ENCODE results near the gene LRP10.
A peak's percentile ranks its signal among the peaks of the same experiment; 100 is the strongest.

The LRP10 gene

GRCh38 chr14:22923746-22924145, 52.2 kb downstream of the LRP10 start:
- Histone ChIP-seq H4K8ac (ENCODE audit: low read depth, low read length) (no peak overlapping the region), H2AK5ac (ENCODE audit: low read length) (no peak overlapping the region), H3K79me1 (ENCODE audit: low read length) (peaks cover 5% of the 10 kb centered on the region), H3K23ac (ENCODE audit: low read length) (no peak overlapping the region), H3K9ac (ENCODE audit: low read length) (no peak overlapping the region), H3K18ac (ENCODE audit: low read length) (no peak overlapping the region), H2BK12ac (ENCODE audit: low read length) (no peak overlapping the region), H2BK120ac (ENCODE audit: insufficient read depth, low read length, poor library complexity) (no peak overlapping the region), H3K14ac (ENCODE audit: low read length) (no peak overlapping the region), H3K4me1 (ENCODE audit: control insufficient read depth in 1 of 2, insufficient read depth in 2 of 2, low read length in 2 of 2) (peaks cover 6 to 13% of the 10 kb centered on the region in 2 experiments), H3K4me3 (ENCODE audit: low read depth, low read length) (no peak overlapping the region), H3K27ac (ENCODE audit: low read depth, low read length) (no peak overlapping the region), H3K36me3 (ENCODE audit: control insufficient read depth in 1 of 2, insufficient read depth in 2 of 2, low read length in 2 of 2) (peaks cover 23 to 46% of the 10 kb centered on the region in 2 experiments), H4K12ac (ENCODE audit: low read depth, low read length) (no peak overlapping the region), H3K4ac (ENCODE audit: low read depth, low read length) (no peak overlapping the region), H4K91ac (ENCODE audit: low read depth, low read length) (no peak overlapping the region), H3K9me3 (ENCODE audit: insufficient read depth, low read depth, low read length) (no peaks in the 10 kb centered on the region), H3K4me2 (ENCODE audit: low read length) (no peak overlapping the region), H2AFZ (ENCODE audit: insufficient read depth, low read length, poor library complexity) (no peak overlapping the region), H3K79me2 (ENCODE audit: control insufficient read depth, insufficient read depth, low read length, poor library complexity) (peaks cover 4% of the 10 kb centered on the region), H2BK5ac (ENCODE audit: low read depth, low read length, poor library complexity) (no peak overlapping the region), H3K27me3 (ENCODE audit: insufficient read depth, low read length) (no peaks in the 10 kb centered on the region)
- no peak for DNase-seq
- no CpG with 5 or more reads among the region's 5 CpGs for WGBS (ENCODE audit: extremely low coverage, insufficient coverage, insufficient read length)

- Histone ChIP-seq H3K18ac (ENCODE audit: low read length) (no peak overlapping the region), H3K4me3 (ENCODE audit: low read depth, low read length) (no peak overlapping the region), H2AK5ac (ENCODE audit: low read length) (no peak overlapping the region), H3K27me3 (ENCODE audit: insufficient read depth, low read length) (no peaks in the 10 kb centered on the region), H4K91ac (ENCODE audit: low read depth, low read length) (no peak overlapping the region), H3K9me3 (ENCODE audit: insufficient read depth, low read depth, low read length) (no peaks in the 10 kb centered on the region), H3K27ac (ENCODE audit: low read depth, low read length) (no peak overlapping the region), H3K23ac (ENCODE audit: low read length) (no peak overlapping the region), H4K8ac (ENCODE audit: low read depth, low read length) (no peak overlapping the region), H3K79me2 (ENCODE audit: control insufficient read depth, insufficient read depth, low read length, poor library complexity) (peaks cover 8% of the 10 kb centered on the region), H2BK5ac (ENCODE audit: low read depth, low read length, poor library complexity) (no peak overlapping the region), H3K79me1 (ENCODE audit: low read length) (peaks cover 5% of the 10 kb centered on the region), H2AFZ (ENCODE audit: insufficient read depth, low read length, poor library complexity) (no peak overlapping the region), H3K4ac (ENCODE audit: low read depth, low read length) (no peak overlapping the region), H4K12ac (ENCODE audit: low read depth, low read length) (no peak overlapping the region), H2BK12ac (ENCODE audit: low read length) (no peak overlapping the region), H3K4me2 (ENCODE audit: low read length) (no peak overlapping the region), H3K9ac (ENCODE audit: low read length) (no peak overlapping the region), H3K36me3 (ENCODE audit: control insufficient read depth in 1 of 2, insufficient read depth in 2 of 2, low read length in 2 of 2) (peaks cover 23 to 41% of the 10 kb centered on the region in 2 experiments), H2BK120ac (ENCODE audit: insufficient read depth, low read length, poor library complexity) (no peak overlapping the region), H3K14ac (ENCODE audit: low read length) (no peak overlapping the region), H3K4me1 (ENCODE audit: control insufficient read depth in 1 of 2, insufficient read depth in 2 of 2, low read length in 2 of 2) (peaks cover 8 to 10% of the 10 kb centered on the region in 2 experiments)
- no peak for DNase-seq
- no CpG with 5 or more reads among the region's 8 CpGs for WGBS (ENCODE audit: extremely low coverage, insufficient coverage, insufficient read length)
These were observed 54.0 kb downstream of the LRP10 start for GRCh38 chr14:22925513-22925912.

DNA sequence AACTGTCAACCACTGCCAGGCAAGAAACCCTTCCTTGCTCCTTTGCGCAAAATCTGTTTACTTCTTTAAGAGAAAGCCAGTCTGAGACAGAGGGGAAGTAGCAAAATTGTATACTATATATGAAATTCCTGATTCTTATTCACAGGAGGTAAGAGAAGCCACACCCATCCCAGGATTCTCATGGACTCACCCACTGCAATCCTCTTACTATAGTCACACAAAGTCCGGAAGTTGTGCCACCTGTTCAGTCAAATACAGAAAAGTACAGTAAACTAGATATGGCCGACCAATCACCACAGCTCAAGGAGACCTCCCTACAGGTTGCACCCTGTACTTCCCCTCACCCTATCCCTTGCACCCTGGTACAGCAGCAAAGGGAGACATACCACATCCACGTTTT, 54.8 kb downstream of the LRP10 start:
- Histone ChIP-seq H3K18ac (ENCODE audit: low read length) (no peak overlapping the region), H3K27ac (ENCODE audit: low read depth, low read length) (no peak overlapping the region), H3K9me3 (ENCODE audit: insufficient read depth, low read depth, low read length) (no peaks in the 10 kb centered on the region), H2BK5ac (ENCODE audit: low read depth, low read length, poor library complexity) (no peak overlapping the region), H3K79me2 (ENCODE audit: control insufficient read depth, insufficient read depth, low read length, poor library complexity) (peaks cover 8% of the 10 kb centered on the region), H3K79me1 (ENCODE audit: low read length) (peaks cover 5% of the 10 kb centered on the region), H3K27me3 (ENCODE audit: insufficient read depth, low read length) (no peaks in the 10 kb centered on the region), H3K4me2 (ENCODE audit: low read length) (no peak overlapping the region), H3K4ac (ENCODE audit: low read depth, low read length) (no peak overlapping the region), H3K4me3 (ENCODE audit: low read depth, low read length) (no peak overlapping the region), H3K36me3 (ENCODE audit: control insufficient read depth in 1 of 2, insufficient read depth in 2 of 2, low read length in 2 of 2) (peaks cover 19 to 36% of the 10 kb centered on the region in 2 experiments), H3K23ac (ENCODE audit: low read length) (no peak overlapping the region), H4K12ac (ENCODE audit: low read depth, low read length) (no peak overlapping the region), H2BK12ac (ENCODE audit: low read length) (no peak overlapping the region), H2AK5ac (ENCODE audit: low read length) (no peak overlapping the region), H3K4me1 (ENCODE audit: control insufficient read depth in 1 of 2, insufficient read depth in 2 of 2, low read length in 2 of 2) (peaks cover 8 to 10% of the 10 kb centered on the region in 2 experiments), H4K91ac (ENCODE audit: low read depth, low read length) (no peak overlapping the region), H2AFZ (ENCODE audit: insufficient read depth, low read length, poor library complexity) (no peak overlapping the region), H2BK120ac (ENCODE audit: insufficient read depth, low read length, poor library complexity) (no peak overlapping the region), H3K9ac (ENCODE audit: low read length) (no peak overlapping the region), H4K8ac (ENCODE audit: low read depth, low read length) (no peak overlapping the region), H3K14ac (ENCODE audit: low read length) (no peak overlapping the region)
- no CpG with 5 or more reads among the region's 4 CpGs for WGBS (ENCODE audit: extremely low coverage, insufficient coverage, insufficient read length)
- DNase-seq: peak; percentile 67 to 76

GRCh38 chr14:22928237-22929103, 56.9 kb downstream of the LRP10 start:
- Histone ChIP-seq H3K79me1 (ENCODE audit: low read length) (peaks cover 6% of the 10 kb centered on the region), H3K36me3 (ENCODE audit: control insufficient read depth in 1 of 2, insufficient read depth in 2 of 2, low read length in 2 of 2) (peaks cover 16 to 22% of the 10 kb centered on the region in 2 experiments), H2AFZ (ENCODE audit: insufficient read depth, low read length, poor library complexity) (peak overlapping the region; percentile 96), H2BK12ac (ENCODE audit: low read length) (no peak overlapping the region), H4K12ac (ENCODE audit: low read depth, low read length) (peak overlapping the region; percentile 63), H3K4me1 (ENCODE audit: control insufficient read depth in 1 of 2, insufficient read depth in 2 of 2, low read length in 2 of 2) (peaks cover 4 to 6% of the 10 kb centered on the region in 2 experiments), H3K14ac (ENCODE audit: low read length) (peak overlapping the region; percentile 96), H3K4me2 (ENCODE audit: low read length) (peak overlapping the region; percentile 70), H2BK120ac (ENCODE audit: insufficient read depth, low read length, poor library complexity) (peak overlapping the region; percentile 83), H4K91ac (ENCODE audit: low read depth, low read length) (peak overlapping the region; percentile 88), H3K4me3 (ENCODE audit: low read depth, low read length) (peak overlapping the region; percentile 100), H3K23ac (ENCODE audit: low read length) (no peak overlapping the region), H3K27ac (ENCODE audit: low read depth, low read length) (no peak overlapping the region), H4K8ac (ENCODE audit: low read depth, low read length) (peak overlapping the region; percentile 92), H3K9ac (ENCODE audit: low read length) (peak overlapping the region; percentile 84), H3K79me2 (ENCODE audit: control insufficient read depth, insufficient read depth, low read length, poor library complexity) (peaks cover 8% of the 10 kb centered on the region), H3K27me3 (ENCODE audit: insufficient read depth, low read length) (no peaks in the 10 kb centered on the region), H3K4ac (ENCODE audit: low read depth, low read length) (peak overlapping the region; percentile 50), H2BK5ac (ENCODE audit: low read depth, low read length, poor library complexity) (peak overlapping the region; percentile 89), H3K9me3 (ENCODE audit: insufficient read depth, low read depth, low read length) (no peaks in the 10 kb centered on the region), H3K18ac (ENCODE audit: low read length) (peak overlapping the region; percentile 28), H2AK5ac (ENCODE audit: low read length) (peak overlapping the region; percentile 77)
- DNase-seq: no peak
- WGBS (ENCODE audit: extremely low coverage, insufficient coverage, insufficient read length): no CpG with 5 or more reads among the region's 12 CpGs
